OCI-LY1 (cell line): ENCODE measurements around the gene FRMD3.

ENCODE experiments used
- H2AFZ ChIP-seq: fragments of 200-600 bp; sonication (generic), shearing (Covaris generic); 2 replicates; pipeline ENCODE4 v1.6.0; 2014; ENCODE audit warnings: antibody characterized with exemption, mild to moderate bottlenecking, low read length
- H3F3A ChIP-seq: fragments of 200-600 bp; sonication (generic), shearing (Covaris generic); 2 replicates; pipeline ENCODE4 v1.6.0; 2014; ENCODE audit warnings: mild to moderate bottlenecking, antibody characterized with exemption, low read length, moderate library complexity; ENCODE audit not compliant: insufficient read depth
- H3K27ac ChIP-seq: fragments of 200-600 bp; sonication (generic); 2 replicates; pipeline ENCODE4 v1.5.1; 2014; ENCODE audit warnings: low read length, mixed run types, mild to moderate bottlenecking, low read depth; ENCODE audit not compliant: poor library complexity, severe bottlenecking
- H3K27me3 ChIP-seq: fragments of 200-600 bp; sonication (generic); 2 replicates; pipeline ENCODE4 v1.6.0; 2014; ENCODE audit warnings: antibody characterized with exemption, mild to moderate bottlenecking, low read length, moderate library complexity; ENCODE audit not compliant: insufficient read depth
- H3K36me3 ChIP-seq: fragments of 200-600 bp; sonication (generic); 2 replicates; pipeline ENCODE4 v1.6.1; 2014; ENCODE audit warnings: mild to moderate bottlenecking, antibody characterized with exemption, low read length, moderate library complexity, mixed read lengths; ENCODE audit not compliant: insufficient read depth
- H3K4me1 ChIP-seq: fragments of 200-600 bp; sonication (generic); 2 replicates; pipeline ENCODE4 v1.5.1; 2014; ENCODE audit warnings: mild to moderate bottlenecking, low read length, moderate library complexity; ENCODE audit not compliant: insufficient read depth, severe bottlenecking
- H3K4me2 ChIP-seq: fragments of 200-600 bp; sonication (generic), shearing (Covaris generic); 2 replicates; pipeline ENCODE4 v1.6.1; 2014; ENCODE audit warnings: low read length
- H3K4me3 ChIP-seq: fragments of 200-600 bp; sonication (generic); 2 replicates; pipeline ENCODE4 v1.5.1; 2014; ENCODE audit warnings: low read length, low read depth, mild to moderate bottlenecking, mixed read lengths; ENCODE audit not compliant: poor library complexity, severe bottlenecking
- H3K79me2 ChIP-seq: fragments of 200-600 bp; shearing (Covaris generic); 2 replicates; pipeline ENCODE4 v1.6.1; 2016; ENCODE audit warnings: mixed run types, low read length, mixed read lengths; ENCODE audit not compliant: insufficient read depth
- H3K9ac ChIP-seq: fragments of 200-600 bp; sonication (generic), shearing (Covaris generic); 2 replicates; pipeline ENCODE4 v1.6.1; 2014; ENCODE audit warnings: mild to moderate bottlenecking, low read length, mixed read lengths
- H3K9me2 ChIP-seq: fragments of 200-600 bp; sonication (generic), shearing (Covaris generic); 2 replicates; pipeline ENCODE4 v1.6.1; 2014; ENCODE audit warnings: low read depth, mild to moderate bottlenecking, low read length, mixed read lengths
- H3K9me3 ChIP-seq: fragments of 200-600 bp; shearing (Covaris generic); 2 replicates; pipeline ENCODE4 v1.6.1; 2014; ENCODE audit warnings: low read length, mixed read lengths
- H4K20me1 ChIP-seq: fragments of 200-600 bp; sonication (generic), shearing (Covaris generic); 2 replicates; pipeline ENCODE4 v1.6.0; 2016; ENCODE audit warnings: mild to moderate bottlenecking, low read length; ENCODE audit not compliant: insufficient read depth
- CTCF ChIP-seq: fragments of 200-600 bp; sonication (generic), shearing (Covaris generic); IDR thresholded peaks from 2 replicates; pipeline ENCODE4 v1.5.1; 2017; ENCODE audit warnings: mild to moderate bottlenecking, antibody characterized with exemption, low read length, moderate library complexity, mixed read lengths
- EZH2 ChIP-seq: fragments of 200-600 bp; sonication (generic), shearing (Covaris generic); IDR thresholded peaks from 2 replicates; pipeline ENCODE4 v1.8.0; 2017; ENCODE audit warnings: borderline replicate concordance, mixed run types, mild to moderate bottlenecking, antibody characterized with exemption, low read length, moderate library complexity, mixed read lengths

FRMD3 gene

GRCh38 chr9:83484990-83485389 lies 53.2 kb downstream of the FRMD3 start:
- H3K27ac ChIP-seq, result no peak overlapping the region
- H3K27me3 ChIP-seq, result no peaks in the 10 kb centered on the region
- H3K79me2 ChIP-seq, result no peaks in the 10 kb centered on the region
- H2AFZ ChIP-seq, result no peak overlapping the region
- no peaks in the 10 kb centered on the region for H4K20me1 ChIP-seq
- H3K9me2 ChIP-seq, result no peaks in the 10 kb centered on the region
- no peak overlapping the region for H3K9ac ChIP-seq
- H3F3A ChIP-seq, result no peaks in the 10 kb centered on the region
- H3K4me3 ChIP-seq, result no peak overlapping the region
- H3K36me3 ChIP-seq, result no peaks in the 10 kb centered on the region
- H3K4me1 ChIP-seq, result no peaks in the 10 kb centered on the region
- no peak overlapping the region for H3K4me2 ChIP-seq
- no peaks in the 10 kb centered on the region for H3K9me3 ChIP-seq
- TF ChIP-seq EZH2, result no peak
- no peak for TF ChIP-seq CTCF

- no peaks in the 10 kb centered on the region for H3F3A ChIP-seq
- H3K27ac ChIP-seq, result no peak overlapping the region
- H3K36me3 ChIP-seq, result no peaks in the 10 kb centered on the region
- no peak overlapping the region for H2AFZ ChIP-seq
- H3K4me3 ChIP-seq, result no peak overlapping the region
- no peaks in the 10 kb centered on the region for H3K79me2 ChIP-seq
- H3K9me3 ChIP-seq, result no peaks in the 10 kb centered on the region
- TF ChIP-seq EZH2 (no peak), CTCF (no peak)
- H3K27me3 ChIP-seq, result no peaks in the 10 kb centered on the region
- H3K9me2 ChIP-seq, result no peaks in the 10 kb centered on the region
- H3K4me2 ChIP-seq, result no peak overlapping the region
- no peak overlapping the region for H3K9ac ChIP-seq
- no peaks in the 10 kb centered on the region for H3K4me1 ChIP-seq
- H4K20me1 ChIP-seq, result no peaks in the 10 kb centered on the region
Observed at GRCh38 chr9:83483223-83483622, 55.0 kb downstream of the FRMD3 start.

- no peaks in the 10 kb centered on the region for H3K9me2 ChIP-seq
- H3K79me2 ChIP-seq, result no peaks in the 10 kb centered on the region
- no peak overlapping the region for H3K9ac ChIP-seq
- H3K27ac ChIP-seq, result no peak overlapping the region
- TF ChIP-seq EZH2, result no peak
- TF ChIP-seq CTCF, result no peak
- H3K9me3 ChIP-seq, result no peaks in the 10 kb centered on the region
- H3K4me3 ChIP-seq, result no peak overlapping the region
- no peaks in the 10 kb centered on the region for H3K4me1 ChIP-seq
- no peaks in the 10 kb centered on the region for H4K20me1 ChIP-seq
- no peak overlapping the region for H2AFZ ChIP-seq
- H3F3A ChIP-seq, result no peaks in the 10 kb centered on the region
- H3K4me2 ChIP-seq, result no peak overlapping the region
- H3K27me3 ChIP-seq, result no peaks in the 10 kb centered on the region
- no peaks in the 10 kb centered on the region for H3K36me3 ChIP-seq
Observed at GRCh38 chr9:83479765-83480164, 58.4 kb downstream of the FRMD3 start.
